Heart left ventricle (tissue), 13 donors: Measurements from ENCODE around the gene EHD4.

Experiments used
- POLR2A ChIP-seq, 2 donors: fragments of 450-650 bp; IDR thresholded peaks; one replicate each; pipeline ENCODE4 v1.6.1; 2017; ENCODE audit warnings: antibody characterized with exemption in 2 of 2, mild to moderate bottlenecking in 2 of 2, moderate library complexity in 2 of 2
- TF ChIP-seq, protein P1 (sequence below), 12 donors: fragments of 200-600 bp; sonication (generic) in 4 of 12; IDR thresholded peaks; one replicate each; pipeline versions ENCODE4 v1.5.0 to v1.8.0; 2018 to 2022; ENCODE audit warnings: antibody characterized with exemption in 12 of 12, mild to moderate bottlenecking in 5 of 12
- donor health status: ischemic (EF 13 %, LVEDD 7.1; RV severe dilation, severe dysfunction).
- donor health status: DM: no; HTN: yes; CAD: no.
- donor health status: DM: no; HTN: no; CAD: no.
- donor health status: ischemic (EF 25% LVEDD 6.9; RV normal size, moderate dysfunction).
- donor health status: ischemic (EF 25% LVEDD 5.7; RV mildly dilated, moderate dysfunction).
- donor health status: ischemic (EF 35%, LVEDD 5.7; RV mildly dilated, moderate dysfunction).
- donor health status: nonischemic (EF 11% LVEDD 7.7; RV severe dilation, severe dysfunction).
- donor health status: DM: yes; HTN: yes; CAD: no.
- donor health status: PGD.
- donor health status: ischemic (EF 29% LVEDD 5.4; RV normal size, mild dysfunction).
- donor health status: nonischemic (EF 23%, LVEDD 6.1; RV moderate dilation, normal function).

DNA sequence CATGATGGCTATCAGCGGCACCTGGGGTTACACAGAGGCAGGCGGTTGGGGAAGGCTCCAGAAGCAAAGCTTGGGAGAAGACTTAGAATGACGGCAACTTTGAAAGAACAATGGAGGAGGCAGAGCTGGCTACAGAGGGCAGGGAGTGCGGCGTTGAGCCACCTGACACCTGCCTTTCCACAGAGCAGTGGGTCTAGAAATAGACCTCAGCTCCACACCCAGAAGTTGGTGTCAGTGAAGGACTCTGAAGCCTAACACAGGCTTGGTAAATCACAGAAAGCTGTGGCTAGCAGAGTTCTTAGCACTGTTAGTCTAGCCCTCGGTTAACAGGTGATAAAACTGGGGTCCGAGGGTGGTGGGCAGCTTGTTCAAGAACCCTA is 23.1 kb upstream of the EHD4 start:
- TF ChIP-seq POLR2A (IDR thresholded peaks at IDR 0.05): no peak
- TF ChIP-seq, protein P1, sequence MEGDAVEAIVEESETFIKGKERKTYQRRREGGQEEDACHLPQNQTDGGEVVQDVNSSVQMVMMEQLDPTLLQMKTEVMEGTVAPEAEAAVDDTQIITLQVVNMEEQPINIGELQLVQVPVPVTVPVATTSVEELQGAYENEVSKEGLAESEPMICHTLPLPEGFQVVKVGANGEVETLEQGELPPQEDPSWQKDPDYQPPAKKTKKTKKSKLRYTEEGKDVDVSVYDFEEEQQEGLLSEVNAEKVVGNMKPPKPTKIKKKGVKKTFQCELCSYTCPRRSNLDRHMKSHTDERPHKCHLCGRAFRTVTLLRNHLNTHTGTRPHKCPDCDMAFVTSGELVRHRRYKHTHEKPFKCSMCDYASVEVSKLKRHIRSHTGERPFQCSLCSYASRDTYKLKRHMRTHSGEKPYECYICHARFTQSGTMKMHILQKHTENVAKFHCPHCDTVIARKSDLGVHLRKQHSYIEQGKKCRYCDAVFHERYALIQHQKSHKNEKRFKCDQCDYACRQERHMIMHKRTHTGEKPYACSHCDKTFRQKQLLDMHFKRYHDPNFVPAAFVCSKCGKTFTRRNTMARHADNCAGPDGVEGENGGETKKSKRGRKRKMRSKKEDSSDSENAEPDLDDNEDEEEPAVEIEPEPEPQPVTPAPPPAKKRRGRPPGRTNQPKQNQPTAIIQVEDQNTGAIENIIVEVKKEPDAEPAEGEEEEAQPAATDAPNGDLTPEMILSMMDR (IDR thresholded peaks at IDR 0.05): no peak
